K562 (cell line): ENCODE measurements around the gene STYXL1. TPM values are rescaled to one million over a fixed set of nuclear protein-coding genes. Genes with fewer than 3 reads are reported as not detected.
"Not testable (repeated sequence)": the region's sequence is repeated elsewhere in the genome, so short reads cannot be mapped to it uniquely, and the experiment has no call there.

Source experiments
- ATAC-seq: fragments of 200-7000 bp; cut with Tn5 transposase; 3 replicates; pipeline ENCODE4 v1.9.1; 2020; ENCODE audit warnings: moderate library complexity
- BruUV-seq: library from RNA; stranded (reverse); fragments of 400-500 nt; replicated peaks from 2 replicates; lab custom pipeline; 2021; lab: Mats Ljungman, UMichigan
- CTCF ChIA-PET: fragments of 300-600 bp; formaldehyde crosslinking; extraction: SDS; loops from one replicate; lab custom pipeline; 2021; ENCODE audit warnings: low intra/inter-chr PET ratio; lab: Yijun Ruan, JAX
- POLR2A ChIA-PET: fragments of 300-600, 350-650 bp; sonication (Branson Sonifier 250); formaldehyde crosslinking; extraction: SDS; loops from one replicate; lab custom pipeline; 2021; ENCODE audit warnings: antibody characterized with exemption, inconsistent platforms; lab: Yijun Ruan, JAX
- DNase-seq, 4 experiments: peaks; one replicate each; pipeline versions ENCODE4 v3.0.0 to v3.0.0-alpha.2; 2011 to 2018; ENCODE audit warnings: low spot score in 3 of 4, mixed read lengths in 3 of 4; ENCODE audit errors: extremely low read depth in 1 of 4
- FAIRE-seq: peaks from 2 replicates; lab custom pipeline; 2011; peaks lifted over from hg19 to GRCh38; lab: Jason Lieb, UNC
- H2AFZ ChIP-seq: 2 replicates; pipeline ENCODE4 v1.6.0; 2011; ENCODE audit warnings: low read depth, low read length, control low read depth, inconsistent platforms
- H3K27ac ChIP-seq: fragments of 200-600 bp; 3 replicates; pipeline ENCODE4 v1.8.0; 2011; ENCODE audit warnings: low read depth, mild to moderate bottlenecking, control low read depth, inconsistent platforms, low read length, moderate library complexity, mixed read lengths; ENCODE audit errors: extremely low read depth
- H3K27me3 ChIP-seq, 2 experiments: fragments of 300-600 bp in 1 of 2; 2 replicates in 1 of 2; 3 replicates in 1 of 2; pipeline versions ENCODE4 v1.6.0 to v1.8.0; 2011; ENCODE audit warnings: inconsistent platforms in 2 of 2, low read length in 2 of 2, mild to moderate bottlenecking in 1 of 2, mixed read lengths in 1 of 2, moderate library complexity in 1 of 2; ENCODE audit not compliant: control insufficient read depth in 2 of 2, insufficient read depth in 2 of 2
- H3K36me3 ChIP-seq: fragments of 300-600 bp; 3 replicates; pipeline ENCODE4 v1.8.0; 2011; ENCODE audit warnings: mild to moderate bottlenecking, low read length, inconsistent platforms; ENCODE audit not compliant: control insufficient read depth, insufficient read depth
- H3K4me1 ChIP-seq, 2 experiments: fragments of 200-600 bp in 1 of 2; replicated peaks in 1 of 2; 2 replicates in 1 of 2; 3 replicates in 1 of 2; pipeline versions ENCODE4 v1.5.1 to v1.8.0; 2011; ENCODE audit warnings: inconsistent platforms in 2 of 2, low read length in 2 of 2, mild to moderate bottlenecking in 1 of 2, mixed read lengths in 1 of 2, moderate library complexity in 1 of 2; ENCODE audit not compliant: control insufficient read depth in 2 of 2, insufficient read depth in 2 of 2
- H3K4me2 ChIP-seq: 2 replicates; pipeline ENCODE4 v1.6.1; 2011; ENCODE audit warnings: low read length, control low read depth, inconsistent platforms, mixed read lengths; ENCODE audit not compliant: insufficient read depth
- H3K4me3 ChIP-seq: fragments of 200-600 bp; sonication (generic), shearing (Covaris generic); 2 replicates; pipeline ENCODE4 v1.5.1; 2016; ENCODE audit warnings: control low read depth, inconsistent platforms
- H3K79me2 ChIP-seq: fragments of 200-600 bp; 3 replicates; pipeline ENCODE4 v1.8.0; 2011; ENCODE audit warnings: low read length, inconsistent platforms; ENCODE audit not compliant: control insufficient read depth, insufficient read depth
- H3K9ac ChIP-seq, 2 experiments: 2 replicates each; pipeline versions ENCODE4 v1.6.0 to v1.6.1; 2011; ENCODE audit warnings: low read depth in 2 of 2, low read length in 2 of 2, control low read depth in 1 of 2, inconsistent platforms in 1 of 2, mild to moderate bottlenecking in 1 of 2, mixed read lengths in 1 of 2; ENCODE audit not compliant: insufficient read depth in 1 of 2
- H3K9me1 ChIP-seq: one replicate; pipeline ENCODE4 v1.6.0; 2011; ENCODE audit warnings: inconsistent platforms, mild to moderate bottlenecking, low read length, moderate library complexity; ENCODE audit not compliant: control insufficient read depth, insufficient read depth
- H3K9me3 ChIP-seq: replicated peaks from 2 replicates; pipeline ENCODE4 v1.5.1; 2011; ENCODE audit warnings: low read depth, low read length, inconsistent platforms; ENCODE audit not compliant: control insufficient read depth, insufficient read depth
- H4K20me1 ChIP-seq: replicated peaks from 2 replicates; pipeline ENCODE4 v1.6.1; 2011; ENCODE audit warnings: low read length, inconsistent platforms, mixed read lengths; ENCODE audit not compliant: control insufficient read depth, insufficient read depth
- CEBPG ChIP-seq, 3 experiments: fragments of 200-800 bp in 1 of 3; sonication (Bioruptor generic) in 1 of 3; sonication (generic) in 1 of 3; formaldehyde crosslinking in 1 of 3; IDR thresholded peaks in 2 of 3; conservative IDR thresholded peaks in 1 of 3; 2 replicates each; pipeline versions ENCODE4 v1.6.1 to v1.8.0; 2016 to 2022; ENCODE audit warnings: missing compliant biosample characterization in 2 of 3, missing genetic modification characterization in 2 of 3, mild to moderate bottlenecking in 1 of 3, missing genetic modification reagents in 1 of 3
- ETV6 ChIP-seq, 3 experiments: fragments of 150-350 bp in 1 of 3; sonication (generic) in 1 of 3; formaldehyde crosslinking in 1 of 3; IDR thresholded peaks; 2 replicates each; pipeline versions ENCODE4 v1.6.1 to v1.8.0; 2014 to 2022; ENCODE audit warnings: borderline replicate concordance in 2 of 3, low read depth in 2 of 3, antibody characterized with exemption in 1 of 3, low read length in 1 of 3, mild to moderate bottlenecking in 1 of 3, missing genetic modification reagents in 1 of 3
- USF1 ChIP-seq: sonication (generic); formaldehyde crosslinking; IDR thresholded peaks from 2 replicates; pipeline ENCODE4 v1.9.0; 2022; ENCODE audit warnings: mild to moderate bottlenecking, missing genetic modification reagents
- ZBTB11 ChIP-seq, 3 experiments: fragments of 200-800 bp in 1 of 3; fragments of 250-450 bp in 1 of 3; fragments of 450-650 bp in 1 of 3; sonication (Bioruptor Pico) in 1 of 3; sonication (Bioruptor generic) in 1 of 3; formaldehyde crosslinking in 1 of 3; IDR thresholded peaks; 2 replicates each; pipeline versions ENCODE4 v1.6.1 to v1.8.0; 2016 to 2022; ENCODE audit warnings: mild to moderate bottlenecking in 2 of 3, missing genetic modification characterization in 2 of 3, missing compliant biosample characterization in 1 of 3, moderate library complexity in 1 of 3
- WGBS: fragments of 100-300 bp; shearing (Covaris generic); methylation state at CpG from one replicate; pipeline ENCODE4 v1.1.6; 2016; ENCODE audit warnings: low coverage, mixed read lengths; ENCODE audit not compliant: insufficient coverage; ENCODE audit errors: missing lambda C conversion rate; 5-methylcytosine and 5-hydroxymethylcytosine counted together
- in situ Hi-C: fragments of 300-500 bp; cut with MboI; formaldehyde crosslinking; loops from 4 replicates; pipeline ENCODE4 v1.15.0; 2018; ENCODE audit warnings: inconsistent platforms, mixed read lengths
- intact Hi-C: fragments of 100-400 bp; cut with micrococcal nuclease; formaldehyde crosslinking; loops from 2 replicates; pipeline ENCODE4 v1.14.2; 2022
- polyA plus RNA-seq, 8 experiments: library from polyadenylated mRNA; depleted of rRNA in 4 of 8; stranded (reverse) in 5 of 8; unstranded in 3 of 8; fragments of >200 nt; fragmentation: Nextera tagmentation in 2 of 8; fragmentation: Illumina TruSeq in 1 of 8; extraction: Ambion mirVana in 2 of 8; extraction: Trizol in 1 of 8; gene quantifications; 2 replicates each; pipeline versions ENCODE4 v1.2.1 to v1.2.3, GENCODE V29; 2011 to 2014; ENCODE audit warnings: inconsistent platforms in 1 of 8, missing spikeins in 1 of 8
- total RNA-seq, 7 experiments: library from RNA; depleted of rRNA in 6 of 7; stranded (reverse); fragments of >200 nt in 6 of 7; fragmentation: Illumina TruSeq in 2 of 7; extraction: Trizol in 2 of 7; gene quantifications; 2 replicates each; pipeline versions ENCODE4 v1.2.1 to v1.2.3, GENCODE V29; 2011 to 2021; ENCODE audit warnings: low replicate concordance in 1 of 7

Gene STYXL1
- total and polyA plus RNA-seq, 9 of the 15 experiments (the other 6 are each of a cell fraction or from before 2014, with no cell fraction given), result 36.5 to 97.2 (median 49.9) TPM

- TF ChIP-seq USF1 (CRISPR knock-in tag) (no peak), ZBTB11 (CRISPR knock-in tag; IDR thresholded peaks at IDR 0.05) (no peak), ETV6 (IDR thresholded peaks at IDR 0.05; ENCODE audit: borderline replicate concordance in 1 of 2, low read depth in 2 of 2, low read length in 1 of 2) (no peak), ETV6 (CRISPR knock-in tag; IDR thresholded peaks at IDR 0.05; ENCODE audit: borderline replicate concordance) (no peak), CEBPG (CRISPR knock-in tag; IDR thresholded peaks at IDR 0.05) (no peak), CEBPG (tag; conservative IDR thresholded peaks at IDR 0.05 in 1 of 2, IDR thresholded peaks at IDR 0.05 in 1 of 2) (peak; percentile 39 to 81)
- TF ChIP-seq, all 486 proteins: peak for 2
Measured at GRCh38 chr7:76095908-76096307, 48.1 kb upstream of the STYXL1 start (continued).

- ATAC-seq, intact Hi-C loops, DNase-seq, CTCF ChIA-PET, H3K4me1 ChIP-seq, BruUV-seq, H3K4me2 ChIP-seq, H4K20me1 ChIP-seq, H3K4me3 ChIP-seq, FAIRE-seq, POLR2A ChIA-PET, H3K9ac ChIP-seq, H3K36me3 ChIP-seq, H2AFZ ChIP-seq, H3K79me2 ChIP-seq, H3K9me1 ChIP-seq, H3K27ac ChIP-seq, H3K9me3 ChIP-seq, in situ Hi-C loops: not testable (repeated sequence)
- H3K27me3 ChIP-seq, result peaks cover 16 to 33% of the 10 kb centered on the region in 2 experiments
- WGBS, result 2% methylated on average over 5 of the region's 5 CpGs
Measured at GRCh38 chr7:76094326-76094725, 46.5 kb upstream of the STYXL1 start.

- H3K4me2 ChIP-seq, H3K4me3 ChIP-seq, ATAC-seq, FAIRE-seq, H3K9me3 ChIP-seq, H3K4me1 ChIP-seq, BruUV-seq, H3K9me1 ChIP-seq, H3K27ac ChIP-seq, CTCF ChIA-PET, H3K79me2 ChIP-seq, H4K20me1 ChIP-seq, H3K36me3 ChIP-seq, DNase-seq, in situ Hi-C loops, intact Hi-C loops, H2AFZ ChIP-seq, H3K9ac ChIP-seq: not testable (repeated sequence)
- WGBS, result 0% methylated on average over 5 of the region's 5 CpGs
- H3K27me3 ChIP-seq, result peaks cover 16 to 30% of the 10 kb centered on the region in 2 experiments
- POLR2A ChIA-PET, result interaction anchor here (0.7 kb wide), 1 partner anchor 21 kb away, joined by 3 read pairs; no protein-coding TSS in a partner anchor
Measured at GRCh38 chr7:76093531-76093930, 45.7 kb upstream of the STYXL1 start.
